ENCODE measurements around the gene DOP1B. TPM values are rescaled to one million over a fixed set of nuclear protein-coding genes. Genes with fewer than 3 reads are reported as not detected.

DOP1B gene
- total RNA-seq, result 3.9 and 7.1 TPM in 2 replicates

GRCh38 chr21:36156815-36157670 lies at the start of gene DOP1B:
DOP1B (plus strand) TSS chr21:36156824; CDS start chr21:36164734, 7,910 bp downstream.

GRCh38 chr21:36134803-36135390 lies 21.7 kb upstream of the DOP1B start, which contains the start of gene CBR3:
CBR3 (plus strand) TSS chr21:36135079; CDS start chr21:36135193, 114 bp downstream.

Other genes with a start within 250 kb of the DOP1B start
- 14.9 and 17.9 TPM in 2 replicates for gene SETD4, start 96.3 kb upstream of the DOP1B start, total RNA-seq
- gene CBR1, start 86.8 kb upstream of the DOP1B start, total RNA-seq, result 34.9 and 81.3 TPM in 2 replicates
- gene CBR3, start 21.7 kb upstream of the DOP1B start, total RNA-seq, result 0.54 and 2.4 TPM in 2 replicates
- gene MORC3, start 163.4 kb downstream of the DOP1B start, total RNA-seq, result 22.1 and 37.3 TPM in 2 replicates
- 2.4 and 3.5 TPM in 2 replicates for gene CHAF1B, start 228.6 kb downstream of the DOP1B start, total RNA-seq

Measured in placental epithelial cell (primary cell).